HCT116 (cell line): ENCODE results near the gene TUBGCP5. TPM values are rescaled to one million over a fixed set of nuclear protein-coding genes. Genes with fewer than 3 reads are reported as not detected.

ENCODE experiments used
- ATAC-seq: fragments of 200-7000 bp; cut with Tn5 transposase; 2 replicates; pipeline ENCODE4 v1.9.1; 2020; ENCODE audit warnings: mild to moderate bottlenecking, moderate library complexity
- BruUV-seq: library from RNA; stranded (reverse); fragments of 400-500 nt; replicated peaks from 2 replicates; lab custom pipeline; 2021; lab: Mats Ljungman, UMichigan
- CTCF ChIA-PET: fragments of 300-600 bp; sonication (Branson Sonifier 250); formaldehyde crosslinking; loops from one replicate; lab custom pipeline; 2021; ENCODE audit warnings: antibody characterized with exemption; lab: Charles Lee
- POLR2A ChIA-PET: fragments of 300-600, 350-600 bp; sonication (Branson Sonifier 250); formaldehyde crosslinking; loops from one replicate; lab custom pipeline; 2021; ENCODE audit warnings: antibody characterized with exemption; lab: Charles Lee
- RAD21 ChIA-PET, 2 experiments: fragments of 300-600 bp; sonication (Branson Sonifier 250); formaldehyde crosslinking; loops; one replicate each; lab custom pipeline; 2023; ENCODE audit warnings: low total read pairs in 2 of 2; ENCODE audit not compliant: uncharacterized antibody in 2 of 2, unreplicated experiment in 2 of 2, low non-redundant PET in 1 of 2; lab: Charles Lee
- DNase-seq: peaks from one replicate; pipeline ENCODE4 v3.0.0-alpha.2; 2010; ENCODE audit warnings: low read depth, low spot score
- H2AFZ ChIP-seq: fragments of 200-600 bp; shearing (Covaris generic), sonication (generic); 2 replicates; pipeline ENCODE4 v1.6.1; 2017; ENCODE audit warnings: low read depth, mixed run types, mixed read lengths, antibody characterized with exemption, low read length; ENCODE audit not compliant: poor library complexity, severe bottlenecking
- H3K27ac ChIP-seq: 2 replicates; pipeline ENCODE4 v1.5.1; 2012; ENCODE audit warnings: low read depth, low read length
- H3K27me3 ChIP-seq: fragments of 200-600 bp; sonication (generic); 2 replicates; pipeline ENCODE4 v1.6.1; 2016; ENCODE audit warnings: mixed run types, low read length, mixed read lengths; ENCODE audit not compliant: insufficient read depth
- H3K36me3 ChIP-seq, 2 experiments: fragments of 200-500 bp in 1 of 2; fragments of 200-600 bp in 1 of 2; sonication (Bioruptor generic) in 1 of 2; sonication (generic) in 1 of 2; 2 replicates each; pipeline versions ENCODE4 v1.5.1 to v1.6.1; 2014 to 2016; ENCODE audit warnings: low read length in 2 of 2, inconsistent platforms in 1 of 2, mixed read lengths in 1 of 2, mixed run types in 1 of 2; ENCODE audit not compliant: insufficient read depth in 2 of 2, control insufficient read depth in 1 of 2
- H3K4me1 ChIP-seq, 2 experiments: fragments of 200-600 bp in 1 of 2; sonication (generic) in 1 of 2; 2 replicates each; pipeline versions ENCODE4 v1.5.1 to v1.6.1; 2012 to 2017; ENCODE audit warnings: low read length in 2 of 2, inconsistent platforms in 1 of 2, mild to moderate bottlenecking in 1 of 2, mixed read lengths in 1 of 2, mixed run types in 1 of 2, moderate library complexity in 1 of 2; ENCODE audit not compliant: insufficient read depth in 2 of 2, control insufficient read depth in 1 of 2
- H3K4me2 ChIP-seq: fragments of 200-600 bp; sonication (generic); 2 replicates; pipeline ENCODE4 v1.6.1; 2017; ENCODE audit warnings: mixed run types, low read length, mixed read lengths
- H3K4me3 ChIP-seq, 2 experiments: fragments of 200-600 bp in 1 of 2; sonication (generic) in 1 of 2; replicated peaks in 1 of 2; 2 replicates each; pipeline ENCODE4 v1.5.1; 2011 to 2016; ENCODE audit warnings: low read length in 2 of 2, control low read depth in 1 of 2, low read depth in 1 of 2, mild to moderate bottlenecking in 1 of 2, mixed read lengths in 1 of 2, mixed run types in 1 of 2
- H3K79me2 ChIP-seq: fragments of 200-600 bp; sonication (generic); 2 replicates; pipeline ENCODE4 v1.6.1; 2017; ENCODE audit warnings: mild to moderate bottlenecking, mixed run types, low read length, moderate library complexity, mixed read lengths; ENCODE audit not compliant: insufficient read depth
- H3K9ac ChIP-seq: fragments of 200-600 bp; sonication (generic); 2 replicates; pipeline ENCODE4 v1.6.1; 2016; ENCODE audit warnings: low read length, mixed read lengths
- H3K9me2 ChIP-seq: fragments of 200-600 bp; sonication (generic), shearing (Covaris generic); 2 replicates; pipeline ENCODE4 v1.6.1; 2017; ENCODE audit warnings: mixed run types, mild to moderate bottlenecking, moderate library complexity; ENCODE audit not compliant: insufficient read depth
- H3K9me3 ChIP-seq, 2 experiments: fragments of 200-500 bp in 1 of 2; fragments of 200-600 bp in 1 of 2; sonication (Bioruptor generic) in 1 of 2; sonication (generic) in 1 of 2; 2 replicates each; pipeline ENCODE4 v1.6.1; 2014 to 2017; ENCODE audit warnings: low read length in 2 of 2, mixed read lengths in 2 of 2, inconsistent platforms in 1 of 2, low read depth in 1 of 2, mild to moderate bottlenecking in 1 of 2, mixed run types in 1 of 2, moderate library complexity in 1 of 2; ENCODE audit not compliant: control insufficient read depth in 1 of 2, insufficient read depth in 1 of 2
- H4K20me1 ChIP-seq: fragments of 200-600 bp; sonication (generic), shearing (Covaris generic); 2 replicates; pipeline ENCODE4 v1.6.1; 2017; ENCODE audit warnings: mixed run types, mild to moderate bottlenecking, moderate library complexity; ENCODE audit not compliant: insufficient read depth
- CBX3 ChIP-seq: IDR thresholded peaks from 2 replicates; pipeline ENCODE4 v1.6.1; 2012; ENCODE audit warnings: low read depth
- EZH2 ChIP-seq: fragments of 200-600 bp; sonication (generic); IDR thresholded peaks from 2 replicates; pipeline ENCODE4 v1.6.1; 2017; ENCODE audit warnings: antibody characterized with exemption, mixed run types
- FOSL1 ChIP-seq: IDR thresholded peaks from 2 replicates; pipeline ENCODE4 v1.6.1; 2012; ENCODE audit warnings: low read depth
- JUND ChIP-seq: IDR thresholded peaks from 2 replicates; pipeline ENCODE4 v1.6.1; 2012
- POLR2A ChIP-seq: IDR thresholded peaks from 2 replicates; pipeline ENCODE4 v1.7.0; 2011; ENCODE audit warnings: borderline replicate concordance; ENCODE audit not compliant: insufficient read depth, insufficient read length; ENCODE audit errors: extremely low read depth
- POLR2AphosphoS5 ChIP-seq: IDR thresholded peaks from 2 replicates; pipeline ENCODE4 v1.6.1; 2011; ENCODE audit warnings: mild to moderate bottlenecking, low read depth, low read length, moderate library complexity
- RAD21 ChIP-seq: IDR thresholded peaks from 2 replicates; pipeline ENCODE4 v1.6.1; 2012; ENCODE audit warnings: low read depth, mild to moderate bottlenecking
- SIN3A ChIP-seq: IDR thresholded peaks from 2 replicates; pipeline ENCODE4 v1.6.1; 2012; ENCODE audit warnings: low read depth
- SP1 ChIP-seq: IDR thresholded peaks from 2 replicates; pipeline ENCODE4 v1.6.1; 2012; ENCODE audit warnings: low read depth
- SRF ChIP-seq: IDR thresholded peaks from 2 replicates; pipeline ENCODE4 v1.6.1; 2012; ENCODE audit warnings: low read depth
- TCF7L2 ChIP-seq: IDR thresholded peaks from 2 replicates; pipeline ENCODE4 v1.7.0; 2011; ENCODE audit warnings: borderline replicate concordance, inconsistent platforms; ENCODE audit not compliant: insufficient read depth, insufficient read length; ENCODE audit errors: extremely low read depth
- YY1 ChIP-seq: IDR thresholded peaks from 2 replicates; pipeline ENCODE4 v1.6.1; 2011; ENCODE audit warnings: low read length, low read depth, moderate library complexity, mild to moderate bottlenecking; ENCODE audit not compliant: insufficient replicate concordance; ENCODE audit errors: extremely low read depth
- ZFX ChIP-seq: fragments of 450-650 bp; IDR thresholded peaks from 2 replicates; pipeline ENCODE4 v1.6.1; 2017
- ZNF274 ChIP-seq: fragments of 200-500 bp; sonication (Bioruptor generic); IDR thresholded peaks from 2 replicates; pipeline ENCODE4 v1.6.1; 2014; ENCODE audit warnings: mild to moderate bottlenecking, low read depth, low read length, inconsistent platforms
- intact Hi-C: fragments of 100-400 bp; cut with micrococcal nuclease; formaldehyde crosslinking; loops from 2 replicates; pipeline ENCODE4 v1.10.0; 2022
- total RNA-seq: library from RNA; stranded (reverse); gene quantifications from one replicate; pipeline ENCODE4 v1.2.1, GENCODE V29; 2021; ENCODE audit not compliant: unreplicated experiment
- TF ChIP-seq, protein P1 (sequence below): IDR thresholded peaks from 2 replicates; pipeline ENCODE4 v1.6.1; 2012; ENCODE audit warnings: low read depth
- TF ChIP-seq, protein P2 (sequence below): IDR thresholded peaks from 2 replicates; pipeline ENCODE4 v1.6.1; 2012
- TF ChIP-seq, protein P3 (sequence below): IDR thresholded peaks from 2 replicates; pipeline ENCODE4 v1.6.1; 2012
- TF ChIP-seq, protein P4 (sequence below), 3 experiments: fragments of 200-600 bp in 1 of 3; sonication (generic) in 1 of 3; IDR thresholded peaks in 2 of 3; conservative IDR thresholded peaks in 1 of 3; 2 replicates each; pipeline ENCODE4 v1.5.1; 2012 to 2017; ENCODE audit warnings: low read depth in 2 of 3, low read length in 2 of 3, antibody characterized with exemption in 1 of 3, borderline replicate concordance in 1 of 3, control low read depth in 1 of 3, mild to moderate bottlenecking in 1 of 3, mixed read lengths in 1 of 3, mixed run types in 1 of 3, moderate library complexity in 1 of 3; ENCODE audit not compliant: insufficient read depth in 1 of 3

Gene TUBGCP5
- total RNA-seq, 1 experiment from 2014 or later = 17.9 TPM

DNA sequence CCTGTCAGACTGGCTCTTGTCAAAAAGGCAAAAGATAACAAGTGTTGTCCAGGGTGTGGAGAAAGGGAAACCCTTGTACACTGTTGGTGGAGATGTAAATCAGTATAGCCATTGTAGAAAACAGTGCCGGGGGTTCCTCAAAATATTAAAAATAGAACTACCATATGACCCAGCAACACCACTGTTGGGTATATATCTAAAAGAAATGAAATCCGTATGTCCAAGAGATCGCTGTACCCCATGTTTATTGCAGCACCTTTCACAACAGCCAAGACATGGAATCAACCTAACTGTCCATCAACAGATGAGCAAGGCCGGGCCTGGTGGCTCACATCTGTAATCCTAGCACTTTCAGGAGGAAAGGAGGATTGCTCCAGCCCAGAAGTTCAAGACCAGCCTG lies 65.4 kb downstream of the TUBGCP5 start:
- H3K4me2 ChIP-seq = no peak overlapping the region

More for the DNA sequence above, 65.4 kb downstream of the TUBGCP5 start:
- H3K9me3 ChIP-seq = peaks cover 0 to 6% of the 10 kb centered on the region in 2 experiments; a peak in 2 of 4 replicates
- TF ChIP-seq, protein P1, sequence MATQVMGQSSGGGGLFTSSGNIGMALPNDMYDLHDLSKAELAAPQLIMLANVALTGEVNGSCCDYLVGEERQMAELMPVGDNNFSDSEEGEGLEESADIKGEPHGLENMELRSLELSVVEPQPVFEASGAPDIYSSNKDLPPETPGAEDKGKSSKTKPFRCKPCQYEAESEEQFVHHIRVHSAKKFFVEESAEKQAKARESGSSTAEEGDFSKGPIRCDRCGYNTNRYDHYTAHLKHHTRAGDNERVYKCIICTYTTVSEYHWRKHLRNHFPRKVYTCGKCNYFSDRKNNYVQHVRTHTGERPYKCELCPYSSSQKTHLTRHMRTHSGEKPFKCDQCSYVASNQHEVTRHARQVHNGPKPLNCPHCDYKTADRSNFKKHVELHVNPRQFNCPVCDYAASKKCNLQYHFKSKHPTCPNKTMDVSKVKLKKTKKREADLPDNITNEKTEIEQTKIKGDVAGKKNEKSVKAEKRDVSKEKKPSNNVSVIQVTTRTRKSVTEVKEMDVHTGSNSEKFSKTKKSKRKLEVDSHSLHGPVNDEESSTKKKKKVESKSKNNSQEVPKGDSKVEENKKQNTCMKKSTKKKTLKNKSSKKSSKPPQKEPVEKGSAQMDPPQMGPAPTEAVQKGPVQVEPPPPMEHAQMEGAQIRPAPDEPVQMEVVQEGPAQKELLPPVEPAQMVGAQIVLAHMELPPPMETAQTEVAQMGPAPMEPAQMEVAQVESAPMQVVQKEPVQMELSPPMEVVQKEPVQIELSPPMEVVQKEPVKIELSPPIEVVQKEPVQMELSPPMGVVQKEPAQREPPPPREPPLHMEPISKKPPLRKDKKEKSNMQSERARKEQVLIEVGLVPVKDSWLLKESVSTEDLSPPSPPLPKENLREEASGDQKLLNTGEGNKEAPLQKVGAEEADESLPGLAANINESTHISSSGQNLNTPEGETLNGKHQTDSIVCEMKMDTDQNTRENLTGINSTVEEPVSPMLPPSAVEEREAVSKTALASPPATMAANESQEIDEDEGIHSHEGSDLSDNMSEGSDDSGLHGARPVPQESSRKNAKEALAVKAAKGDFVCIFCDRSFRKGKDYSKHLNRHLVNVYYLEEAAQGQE = no peak
- TF ChIP-seq SP1 (no peak), FOSL1 (no peak), ZNF274 (no peak), POLR2A (no peak), ZFX (no peak), SRF (no peak), SIN3A (no peak), EZH2 (no peak), POLR2AphosphoS5 (no peak), JUND (no peak), CBX3 (no peak), YY1 (no peak), TCF7L2 (no peak), RAD21 (no peak)
- TF ChIP-seq, protein P2, sequence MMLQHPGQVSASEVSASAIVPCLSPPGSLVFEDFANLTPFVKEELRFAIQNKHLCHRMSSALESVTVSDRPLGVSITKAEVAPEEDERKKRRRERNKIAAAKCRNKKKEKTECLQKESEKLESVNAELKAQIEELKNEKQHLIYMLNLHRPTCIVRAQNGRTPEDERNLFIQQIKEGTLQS = no peak
- TF ChIP-seq, protein P3, sequence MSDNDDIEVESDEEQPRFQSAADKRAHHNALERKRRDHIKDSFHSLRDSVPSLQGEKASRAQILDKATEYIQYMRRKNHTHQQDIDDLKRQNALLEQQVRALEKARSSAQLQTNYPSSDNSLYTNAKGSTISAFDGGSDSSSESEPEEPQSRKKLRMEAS = no peak
- TF ChIP-seq, protein P4, sequence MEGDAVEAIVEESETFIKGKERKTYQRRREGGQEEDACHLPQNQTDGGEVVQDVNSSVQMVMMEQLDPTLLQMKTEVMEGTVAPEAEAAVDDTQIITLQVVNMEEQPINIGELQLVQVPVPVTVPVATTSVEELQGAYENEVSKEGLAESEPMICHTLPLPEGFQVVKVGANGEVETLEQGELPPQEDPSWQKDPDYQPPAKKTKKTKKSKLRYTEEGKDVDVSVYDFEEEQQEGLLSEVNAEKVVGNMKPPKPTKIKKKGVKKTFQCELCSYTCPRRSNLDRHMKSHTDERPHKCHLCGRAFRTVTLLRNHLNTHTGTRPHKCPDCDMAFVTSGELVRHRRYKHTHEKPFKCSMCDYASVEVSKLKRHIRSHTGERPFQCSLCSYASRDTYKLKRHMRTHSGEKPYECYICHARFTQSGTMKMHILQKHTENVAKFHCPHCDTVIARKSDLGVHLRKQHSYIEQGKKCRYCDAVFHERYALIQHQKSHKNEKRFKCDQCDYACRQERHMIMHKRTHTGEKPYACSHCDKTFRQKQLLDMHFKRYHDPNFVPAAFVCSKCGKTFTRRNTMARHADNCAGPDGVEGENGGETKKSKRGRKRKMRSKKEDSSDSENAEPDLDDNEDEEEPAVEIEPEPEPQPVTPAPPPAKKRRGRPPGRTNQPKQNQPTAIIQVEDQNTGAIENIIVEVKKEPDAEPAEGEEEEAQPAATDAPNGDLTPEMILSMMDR (IDR thresholded peaks at IDR 0.05 in 2 of 3, conservative IDR thresholded peaks at IDR 0.05 in 1 of 3; ENCODE audit: borderline replicate concordance in 1 of 3, insufficient read depth in 1 of 3, low read depth in 2 of 3, low read length in 2 of 3) = no peak
- DNase-seq (no peak), ATAC-seq (no peak)
- ChIA-PET RAD21 (no interaction called here), CTCF (no interaction called here), POLR2A (no interaction called here)
- no peak overlapping the region for H3K9ac ChIP-seq
- peaks cover 6% of the 10 kb centered on the region for H4K20me1 ChIP-seq
- peaks cover 5 to 10% of the 10 kb centered on the region in 2 experiments for H3K4me1 ChIP-seq
- BruUV-seq = no TSS peak
- H3K36me3 ChIP-seq = peaks cover 0 to 5% of the 10 kb centered on the region in 2 experiments; a peak in 1 of 4 replicates
- intact Hi-C loops = no loop called here
- H3K4me3 ChIP-seq = no peak overlapping the region
- H3K27me3 ChIP-seq = no peaks in the 10 kb centered on the region
- no peak overlapping the region for H2AFZ ChIP-seq
- H3K27ac ChIP-seq = no peak overlapping the region
- H3K9me2 ChIP-seq = no peaks in the 10 kb centered on the region
- peaks cover 99% of the 10 kb centered on the region for H3K79me2 ChIP-seq
